ENCODE data around the gene CTPS2. TPM values are rescaled to one million over a fixed set of nuclear protein-coding genes. Genes with fewer than 3 reads are reported as not detected.
A peak's percentile ranks its signal among the peaks of the same experiment; 100 is the strongest.

The CTPS2 gene
- polyA plus RNA-seq, 3 donors = 1.4 to 3.4 (median 2.8) TPM

GRCh38 chrX:16639966-16640365, 72.5 kb downstream of the CTPS2 start:
- H3K36me3 Mint-ChIP-seq = peaks cover 4 to 8% of the 10 kb centered on the region in 2 donors
- TF ChIP-seq, protein P1, sequence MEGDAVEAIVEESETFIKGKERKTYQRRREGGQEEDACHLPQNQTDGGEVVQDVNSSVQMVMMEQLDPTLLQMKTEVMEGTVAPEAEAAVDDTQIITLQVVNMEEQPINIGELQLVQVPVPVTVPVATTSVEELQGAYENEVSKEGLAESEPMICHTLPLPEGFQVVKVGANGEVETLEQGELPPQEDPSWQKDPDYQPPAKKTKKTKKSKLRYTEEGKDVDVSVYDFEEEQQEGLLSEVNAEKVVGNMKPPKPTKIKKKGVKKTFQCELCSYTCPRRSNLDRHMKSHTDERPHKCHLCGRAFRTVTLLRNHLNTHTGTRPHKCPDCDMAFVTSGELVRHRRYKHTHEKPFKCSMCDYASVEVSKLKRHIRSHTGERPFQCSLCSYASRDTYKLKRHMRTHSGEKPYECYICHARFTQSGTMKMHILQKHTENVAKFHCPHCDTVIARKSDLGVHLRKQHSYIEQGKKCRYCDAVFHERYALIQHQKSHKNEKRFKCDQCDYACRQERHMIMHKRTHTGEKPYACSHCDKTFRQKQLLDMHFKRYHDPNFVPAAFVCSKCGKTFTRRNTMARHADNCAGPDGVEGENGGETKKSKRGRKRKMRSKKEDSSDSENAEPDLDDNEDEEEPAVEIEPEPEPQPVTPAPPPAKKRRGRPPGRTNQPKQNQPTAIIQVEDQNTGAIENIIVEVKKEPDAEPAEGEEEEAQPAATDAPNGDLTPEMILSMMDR (IDR thresholded peaks at IDR 0.05) = no peak
- Histone ChIP-seq H3K9ac (ENCODE audit: insufficient read depth, low read length, poor library complexity, severe bottlenecking) (no peak overlapping the region), H3K36me3 (replicated peaks in 1 of 2; ENCODE audit: control insufficient read depth in 1 of 2, insufficient read depth in 2 of 2, low read length in 2 of 2) (no peaks in the 10 kb centered on the region), H3K27me3 (ENCODE audit: control insufficient read depth in 2 of 2, insufficient read depth in 2 of 2, low read length in 2 of 2) (peaks cover 0 to 2% of the 10 kb centered on the region in 2 donors), H3K9me3 (replicated peaks in 1 of 2; ENCODE audit: control insufficient read depth in 1 of 2, insufficient read depth in 1 of 2, low read length in 2 of 2) (no peaks in the 10 kb centered on the region), H2AFZ (ENCODE audit: insufficient read depth, low read depth, low read length, poor library complexity, severe bottlenecking) (no peak overlapping the region), H3K4me3 (replicated peaks in 1 of 3; ENCODE audit: low read depth in 2 of 3, low read length in 3 of 3) (no peak overlapping the region), H4K20me1 (ENCODE audit: insufficient read depth, low read length) (no peaks in the 10 kb centered on the region), H3K4me2 (replicated peaks; ENCODE audit: extremely low read depth, low read length, poor library complexity, severe bottlenecking) (no peak overlapping the region), H3K27ac (ENCODE audit: low read depth in 1 of 2, low read length in 2 of 2) (no peak overlapping the region), H3K79me2 (ENCODE audit: insufficient read depth, low read length) (no peaks in the 10 kb centered on the region), H3K4me1 (ENCODE audit: control insufficient read depth in 1 of 2, insufficient read depth in 2 of 2, low read length in 2 of 2) (no peaks in the 10 kb centered on the region)
- 97% methylated on average over 4 of the region's 6 CpGs for WGBS (ENCODE audit: insufficient coverage)
- no peak overlapping the region for H3K4me3 Mint-ChIP-seq
- H3K4me1 Mint-ChIP-seq = peaks cover 6% of the 10 kb centered on the region
- intact Hi-C loops (cut with micrococcal nuclease) = no loop called here
- no peaks in the 10 kb centered on the region for H3K9me3 Mint-ChIP-seq
- no peak for DNase-seq
- H3K27me3 Mint-ChIP-seq (ENCODE audit: low read depth in 3 of 3) = peaks cover 0 to 22% (median 0%) of the 10 kb centered on the region in 3 donors
- H3K27ac Mint-ChIP-seq = peak overlapping the region in 1 of 7 donors; percentile 24

GRCh38 chrX:16638533-16638932, 73.9 kb downstream of the CTPS2 start:
- no peak overlapping the region for H3K9ac ChIP-seq (ENCODE audit: insufficient read depth, low read length, poor library complexity, severe bottlenecking)
- H2AFZ ChIP-seq (ENCODE audit: insufficient read depth, low read depth, low read length, poor library complexity, severe bottlenecking) = no peak overlapping the region
- WGBS (ENCODE audit: insufficient coverage) = 100% methylated on average over 1 of the region's 7 CpGs
- Mint-ChIP-seq H3K36me3 (peaks cover 4 to 8% of the 10 kb centered on the region in 2 donors), H3K27ac (no peak overlapping the region), H3K9me3 (no peaks in the 10 kb centered on the region), H3K27me3 (ENCODE audit: low read depth in 3 of 3) (peaks cover 0 to 22% (median 0%) of the 10 kb centered on the region in 3 donors), H3K4me3 (no peak overlapping the region), H3K4me1 (peaks cover 2% of the 10 kb centered on the region)
- no peaks in the 10 kb centered on the region for H4K20me1 ChIP-seq (ENCODE audit: insufficient read depth, low read length)
- peaks cover 0 to 2% of the 10 kb centered on the region in 2 donors for H3K27me3 ChIP-seq (ENCODE audit: control insufficient read depth in 2 of 2, insufficient read depth in 2 of 2, low read length in 2 of 2)
- no peak overlapping the region for H3K4me3 ChIP-seq (replicated peaks in 1 of 3; ENCODE audit: low read depth in 2 of 3, low read length in 3 of 3)
- TF ChIP-seq, protein P1 (IDR thresholded peaks at IDR 0.05) = no peak
- no peaks in the 10 kb centered on the region for H3K36me3 ChIP-seq (replicated peaks in 1 of 2; ENCODE audit: control insufficient read depth in 1 of 2, insufficient read depth in 2 of 2, low read length in 2 of 2)
- no peaks in the 10 kb centered on the region for H3K79me2 ChIP-seq (ENCODE audit: insufficient read depth, low read length)
- no peak overlapping the region for H3K27ac ChIP-seq (ENCODE audit: low read depth in 1 of 2, low read length in 2 of 2)
- H3K4me2 ChIP-seq (replicated peaks; ENCODE audit: extremely low read depth, low read length, poor library complexity, severe bottlenecking) = no peak overlapping the region
- no peaks in the 10 kb centered on the region for H3K9me3 ChIP-seq (replicated peaks in 1 of 2; ENCODE audit: control insufficient read depth in 1 of 2, insufficient read depth in 1 of 2, low read length in 2 of 2)
- DNase-seq = no peak
- intact Hi-C loops (cut with micrococcal nuclease) = no loop called here
- H3K4me1 ChIP-seq (ENCODE audit: control insufficient read depth in 1 of 2, insufficient read depth in 2 of 2, low read length in 2 of 2) = no peaks in the 10 kb centered on the region

Data from CD14-positive monocyte (primary cell).